H9 (cell line): ENCODE measurements around the gene HAO1. TPM values are rescaled to one million over a fixed set of nuclear protein-coding genes. Genes with fewer than 3 reads are reported as not detected.

ENCODE experiments used
- DNase-seq: peaks from one replicate; pipeline ENCODE4 v3.0.0-alpha.2; 2017
- H2AFZ ChIP-seq: one replicate; pipeline ENCODE4 v1.6.1; 2013; ENCODE audit warnings: mild to moderate bottlenecking, low read length, control low read depth, moderate library complexity
- H2AK5ac ChIP-seq: 2 replicates; pipeline ENCODE4 v1.6.1; 2013; ENCODE audit warnings: low read length, control low read depth, mixed read lengths; ENCODE audit not compliant: insufficient read length
- H2BK120ac ChIP-seq: one replicate; pipeline ENCODE4 v1.6.1; 2013; ENCODE audit warnings: low read depth, mild to moderate bottlenecking, low read length, control low read depth, inconsistent platforms; ENCODE audit not compliant: poor library complexity, severe bottlenecking
- H2BK12ac ChIP-seq: 2 replicates; pipeline ENCODE4 v1.6.1; 2013; ENCODE audit warnings: low read length, control low read depth, mixed read lengths, low read depth; ENCODE audit not compliant: insufficient read length
- H2BK15ac ChIP-seq: 2 replicates; pipeline ENCODE4 v1.6.1; 2013; ENCODE audit warnings: low read depth, low read length, control low read depth
- H2BK20ac ChIP-seq: one replicate; pipeline ENCODE4 v1.6.1; 2013; ENCODE audit warnings: low read depth, mild to moderate bottlenecking, low read length, control low read depth, inconsistent platforms; ENCODE audit not compliant: poor library complexity, severe bottlenecking
- H2BK5ac ChIP-seq: 2 replicates; pipeline ENCODE4 v1.6.1; 2013; ENCODE audit warnings: low read length, control low read depth, mixed read lengths; ENCODE audit not compliant: insufficient read length
- H3K14ac ChIP-seq: 2 replicates; pipeline ENCODE4 v1.6.1; 2013; ENCODE audit warnings: low read length, control low read depth; ENCODE audit not compliant: insufficient read depth
- H3K18ac ChIP-seq: 2 replicates; pipeline ENCODE4 v1.6.1; 2013; ENCODE audit warnings: low read depth, mild to moderate bottlenecking, mixed read lengths, low read length, control low read depth; ENCODE audit not compliant: insufficient read length
- H3K23ac ChIP-seq: 2 replicates; pipeline ENCODE4 v1.6.1; 2013; ENCODE audit warnings: low read length, control low read depth, mixed read lengths, low read depth; ENCODE audit not compliant: insufficient read length
- H3K23me2 ChIP-seq: 2 replicates; pipeline ENCODE4 v1.6.1; 2013; ENCODE audit warnings: low read depth, mild to moderate bottlenecking, mixed read lengths, low read length, control low read depth; ENCODE audit not compliant: insufficient read length, poor library complexity, severe bottlenecking
- H3K27ac ChIP-seq: 2 replicates; pipeline ENCODE4 v1.5.1; 2013; ENCODE audit warnings: low read length, control low read depth, mixed read lengths, low read depth; ENCODE audit not compliant: insufficient read length
- H3K27me3 ChIP-seq: 2 replicates; pipeline ENCODE4 v1.6.1; 2013; ENCODE audit warnings: low read length, control low read depth, inconsistent platforms; ENCODE audit not compliant: insufficient read depth
- H3K4ac ChIP-seq: 2 replicates; pipeline ENCODE4 v1.6.1; 2013; ENCODE audit warnings: low read depth, mild to moderate bottlenecking, control low read depth, inconsistent platforms, low read length, moderate library complexity
- H3K4me1 ChIP-seq: 2 replicates; pipeline ENCODE4 v1.6.1; 2013; ENCODE audit warnings: low read length, control low read depth, inconsistent platforms; ENCODE audit not compliant: insufficient read depth
- H3K4me2 ChIP-seq: 2 replicates; pipeline ENCODE4 v1.6.1; 2013; ENCODE audit warnings: low read length, control low read depth, mixed read lengths; ENCODE audit not compliant: insufficient read length, insufficient read depth
- H3K56ac ChIP-seq: 2 replicates; pipeline ENCODE4 v1.6.1; 2013; ENCODE audit warnings: low read depth, mild to moderate bottlenecking, mixed read lengths, low read length, control low read depth; ENCODE audit not compliant: insufficient read length
- H3K79me1 ChIP-seq: 2 replicates; pipeline ENCODE4 v1.6.1; 2013; ENCODE audit warnings: low read depth, mild to moderate bottlenecking, moderate library complexity, low read length, control low read depth, inconsistent platforms; ENCODE audit not compliant: insufficient read depth, poor library complexity, severe bottlenecking
- H3K79me2 ChIP-seq: 2 replicates; pipeline ENCODE4 v1.6.1; 2013; ENCODE audit warnings: low read length, control low read depth, inconsistent platforms; ENCODE audit not compliant: insufficient read depth
- H3K9ac ChIP-seq: 2 replicates; pipeline ENCODE4 v1.6.1; 2013; ENCODE audit warnings: low read length, control low read depth, mixed read lengths; ENCODE audit not compliant: insufficient read length; ENCODE audit errors: extremely low read depth
- H3K9me3 ChIP-seq: one replicate; pipeline ENCODE4 v1.6.1; 2013; ENCODE audit warnings: low read depth, low read length, inconsistent platforms; ENCODE audit not compliant: control insufficient read depth
- H3T11ph ChIP-seq: one replicate; pipeline ENCODE4 v1.6.1; 2013; ENCODE audit warnings: mild to moderate bottlenecking, low read length, control low read depth, inconsistent platforms
- H4K20me1 ChIP-seq: one replicate; pipeline ENCODE4 v1.6.1; 2013; ENCODE audit not compliant: control insufficient read depth, insufficient read length, insufficient read depth
- H4K5ac ChIP-seq: 2 replicates; pipeline ENCODE4 v1.6.1; 2013; ENCODE audit warnings: low read depth, mild to moderate bottlenecking, mixed read lengths, low read length, control low read depth; ENCODE audit not compliant: insufficient read length
- H4K8ac ChIP-seq: replicated peaks from 2 replicates; pipeline ENCODE4 v1.6.1; 2013; ENCODE audit warnings: low read length, control low read depth, mixed read lengths, low read depth; ENCODE audit not compliant: insufficient read length
- H4K91ac ChIP-seq: 2 replicates; pipeline ENCODE4 v1.6.1; 2013; ENCODE audit warnings: low read depth, mild to moderate bottlenecking, moderate library complexity, mixed read lengths, low read length, control low read depth; ENCODE audit not compliant: insufficient read length
- H3K27ac Mint-ChIP-seq, 3 experiments: 2 replicates in 2 of 3; 3 replicates in 1 of 3; pipeline ENCODE4 v1.8.0; 2020 to 2021; ENCODE audit warnings: mixed read lengths in 3 of 3, mild to moderate bottlenecking in 1 of 3, moderate library complexity in 1 of 3
- H3K27me3 Mint-ChIP-seq: 2 replicates; pipeline ENCODE4 v1.8.0; 2021; ENCODE audit warnings: low read depth, mild to moderate bottlenecking, moderate library complexity, mixed read lengths
- H3K36me3 Mint-ChIP-seq, 3 experiments: 2 replicates in 2 of 3; 3 replicates in 1 of 3; pipeline ENCODE4 v1.8.0; 2020 to 2021; ENCODE audit warnings: low read depth in 3 of 3, mixed read lengths in 3 of 3; ENCODE audit not compliant: insufficient read depth in 1 of 3
- H3K4me1 Mint-ChIP-seq, 2 experiments: 2 replicates each; pipeline ENCODE4 v1.8.0; 2020; ENCODE audit warnings: mixed read lengths in 2 of 2
- H3K4me3 Mint-ChIP-seq, 2 experiments: 2 replicates in 1 of 2; 3 replicates in 1 of 2; pipeline ENCODE4 v1.8.0; 2020 to 2021; ENCODE audit warnings: mild to moderate bottlenecking in 2 of 2, mixed read lengths in 2 of 2, moderate library complexity in 1 of 2
- H3K9me3 Mint-ChIP-seq, 2 experiments: 2 replicates in 1 of 2; 3 replicates in 1 of 2; pipeline ENCODE4 v1.8.0; 2020; ENCODE audit warnings: mild to moderate bottlenecking in 2 of 2, mixed read lengths in 2 of 2, moderate library complexity in 1 of 2
- CTCF ChIP-seq: fragments of 200-600 bp; sonication (generic); conservative IDR thresholded peaks from 3 replicates; pipeline ENCODE4 v1.8.0; 2021; ENCODE audit warnings: antibody characterized with exemption, mild to moderate bottlenecking
- WGBS: extraction: QIAGEN DNeasy Blood & Tissue Kit; methylation state at CpG from one replicate; pipeline ENCODE4 v1.1.7; 2013; ENCODE audit warnings: missing lambda C conversion rate, low lambda C conversion rate, mixed read lengths; ENCODE audit not compliant: insufficient read length; ENCODE audit errors: extremely low coverage; 5-methylcytosine and 5-hydroxymethylcytosine counted together
- total RNA-seq: library from RNA; stranded (reverse); gene quantifications from 2 replicates; pipeline ENCODE4 v1.2.1, GENCODE V29; 2021

Gene HAO1
- total RNA-seq, 1 experiment from 2014 or later = not detected

- Histone ChIP-seq H4K91ac (no peak overlapping the region), H4K20me1 (no peaks in the 10 kb centered on the region), H3K4me2 (no peak overlapping the region), H3K27me3 (no peaks in the 10 kb centered on the region), H3K9me3 (no peaks in the 10 kb centered on the region), H3K4ac (no peak overlapping the region), H3T11ph (no peak overlapping the region), H2BK12ac (no peak overlapping the region), H2BK15ac (no peak overlapping the region), H3K9ac (no peak overlapping the region), H3K79me1 (no peaks in the 10 kb centered on the region), H2BK5ac (no peak overlapping the region), H3K23ac (no peak overlapping the region), H2BK20ac (no peak overlapping the region), H3K27ac (no peak overlapping the region), H3K18ac (no peak overlapping the region), H2AK5ac (no peak overlapping the region), H3K23me2 (no peaks in the 10 kb centered on the region), H2AFZ (no peak overlapping the region), H3K14ac (no peak overlapping the region), H3K79me2 (no peaks in the 10 kb centered on the region), H2BK120ac (no peak overlapping the region), H3K4me1 (no peaks in the 10 kb centered on the region), H4K8ac (no peak overlapping the region), H3K56ac (no peak overlapping the region), H4K5ac (no peak overlapping the region)
- no CpG with 5 or more reads among the region's 3 CpGs for WGBS
- Mint-ChIP-seq H3K36me3 (no peaks in the 10 kb centered on the region), H3K4me3 (no peak overlapping the region), H3K27ac (no peak overlapping the region), H3K9me3 (no peaks in the 10 kb centered on the region), H3K27me3 (no peaks in the 10 kb centered on the region), H3K4me1 (peaks cover 4% of the 10 kb centered on the region in 2 experiments; a peak in 2 of 4 replicates)
- no peak for DNase-seq
- TF ChIP-seq CTCF = no peak
Measured at GRCh38 chr20:7881551-7881950, 58.7 kb downstream of the HAO1 start.
